Activated gamma-delta T cell treated with Interleukin-2 at 50 U/mL for 16 hours (primary cell): ENCODE measurements around the gene ARL13B.
"Not testable (repeated sequence)": the region's sequence is repeated elsewhere in the genome, so short reads cannot be mapped to it uniquely, and the experiment has no call there.

Source experiments
- DNase-seq: peaks from one replicate; pipeline ENCODE4 v3.0.0-alpha.2; 2020

ARL13B gene

GRCh38 chr3:93979850-93980676 lies at the start of gene ARL13B:
TSS of gene ARL13B (plus strand) at chr3:93980155. CDS start at chr3:93980424, 269 bp downstream.
- peak; percentile 91 for DNase-seq

- DNase-seq, result no peak
Measured at GRCh38 chr3:93931597-93932229, 48.2 kb upstream of the ARL13B start.

GRCh38 chr3:93934366-93935046 lies 45.4 kb upstream of the ARL13B start:
- no peak for DNase-seq

GRCh38 chr3:93936549-93936948 lies 43.4 kb upstream of the ARL13B start:
- DNase-seq, result no peak

DNA sequence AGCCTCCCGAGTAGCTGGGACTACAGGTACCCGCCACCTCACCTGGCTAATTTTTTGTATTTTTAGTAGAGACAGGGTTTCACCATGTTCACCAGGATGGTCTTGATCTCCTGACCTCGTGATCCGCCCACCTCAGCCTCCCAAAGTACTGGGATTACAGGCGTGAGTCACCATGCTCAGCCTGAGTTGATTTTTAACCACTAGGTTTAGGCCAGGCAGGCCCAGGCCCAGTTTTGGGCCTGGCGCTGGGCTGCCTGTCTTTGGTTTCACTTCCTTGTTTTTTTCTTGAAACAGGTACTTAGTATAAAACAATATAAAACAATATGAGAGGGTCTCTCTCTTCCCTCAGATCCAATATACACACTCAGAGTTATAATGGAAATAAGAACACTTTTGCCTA lies 42.5 kb upstream of the ARL13B start:
- not testable (repeated sequence) for DNase-seq

DNA sequence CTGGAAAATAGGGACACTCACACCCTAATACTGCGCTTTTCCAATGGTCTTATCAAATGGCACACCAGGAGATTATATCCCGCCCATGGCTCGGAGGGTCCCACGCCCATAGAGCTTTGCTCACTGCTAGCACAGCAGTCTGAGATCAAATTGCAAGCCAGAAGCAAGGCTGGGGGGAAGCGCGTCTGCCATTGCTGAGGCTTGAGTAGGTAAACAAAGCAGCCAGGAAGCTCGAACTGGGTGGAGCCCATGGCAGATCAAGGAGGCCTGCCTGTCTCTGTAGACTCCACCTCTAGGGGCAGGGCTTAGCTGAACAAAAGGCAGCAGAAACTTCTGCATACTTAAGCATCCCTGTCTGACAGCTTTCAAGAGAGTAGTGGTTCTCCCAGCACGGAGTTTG lies 30.0 kb upstream of the ARL13B start:
- DNase-seq, result not testable (repeated sequence)

DNA sequence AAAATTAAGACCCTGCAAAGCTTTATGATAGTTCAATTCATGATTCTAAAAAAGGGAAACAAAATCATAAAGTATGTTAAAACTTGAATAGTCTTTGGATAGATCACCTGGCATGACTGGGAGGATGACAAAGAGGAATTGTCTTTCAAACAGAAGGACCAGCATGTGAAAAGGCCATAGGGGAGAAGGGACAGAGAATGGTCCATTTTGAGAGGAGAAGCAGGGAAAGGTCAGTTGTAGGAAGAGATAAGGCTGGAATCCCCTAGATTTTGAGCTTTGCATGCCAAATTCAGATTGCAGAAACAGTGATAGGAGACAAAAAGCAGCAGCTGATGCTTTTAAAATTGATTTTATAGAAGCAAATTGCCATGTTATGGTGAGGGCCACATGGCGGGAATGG lies 18.9 kb upstream of the ARL13B start:
- no peak for DNase-seq

DNA sequence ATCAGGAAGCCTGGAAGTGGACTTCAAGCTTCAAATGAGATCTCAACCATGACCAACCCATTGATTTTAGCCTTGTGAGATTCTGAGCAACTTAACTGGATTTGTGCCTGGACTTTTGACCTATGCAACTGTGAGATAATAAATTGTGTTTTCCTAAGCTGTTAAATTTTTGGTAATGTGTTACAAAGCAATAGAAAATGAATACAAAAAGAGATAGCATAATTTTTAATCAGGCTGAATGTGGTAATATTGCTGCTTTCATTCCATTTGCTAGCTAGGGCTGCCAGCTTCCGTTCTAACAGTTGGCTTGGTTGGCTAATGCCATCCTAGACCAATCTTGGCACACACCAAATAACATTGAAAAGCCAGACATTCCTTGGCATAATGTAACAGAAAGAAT lies 18.5 kb upstream of the ARL13B start:
- DNase-seq, result no peak

DNA sequence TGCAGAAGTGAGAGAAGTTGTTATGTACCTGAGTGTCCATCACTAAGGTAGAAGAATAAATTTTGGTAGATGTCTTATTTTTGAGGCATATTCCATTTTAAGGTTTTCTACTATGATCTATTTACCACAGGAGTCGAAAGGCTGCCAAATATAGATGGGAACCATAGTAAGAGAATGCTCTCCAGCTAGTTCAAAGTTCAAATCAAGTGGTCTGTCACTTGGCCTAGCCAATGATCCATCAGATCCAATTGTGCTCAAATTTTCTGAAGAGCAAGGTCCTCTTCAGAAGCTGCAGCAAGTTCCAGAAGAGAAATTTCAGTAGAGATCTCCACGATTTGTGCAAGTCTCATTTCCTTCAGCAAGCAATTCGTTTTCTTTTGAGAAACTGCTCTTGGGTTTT lies 17.2 kb upstream of the ARL13B start:
- no peak for DNase-seq

DNA sequence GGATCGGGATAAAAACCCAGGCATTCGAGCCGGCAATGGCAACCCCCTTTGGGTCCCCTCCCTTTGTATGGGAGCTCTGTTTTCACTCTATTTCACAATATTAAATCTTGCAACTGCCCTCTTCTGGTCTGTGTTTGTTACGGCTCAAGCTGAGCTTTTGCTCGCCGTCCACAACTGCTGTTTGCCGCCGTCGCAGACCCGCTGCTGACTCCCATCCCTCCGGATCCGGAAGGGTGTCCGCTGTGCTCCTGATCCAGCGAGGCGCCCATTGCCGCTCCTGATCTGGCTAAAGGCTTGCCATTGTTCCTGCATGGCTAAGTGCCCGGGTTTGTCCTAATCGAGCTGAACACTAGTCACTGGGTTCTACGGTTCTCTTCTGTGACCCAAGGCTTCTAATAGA lies 14.8 kb upstream of the ARL13B start:
- not testable (repeated sequence) for DNase-seq

DNA sequence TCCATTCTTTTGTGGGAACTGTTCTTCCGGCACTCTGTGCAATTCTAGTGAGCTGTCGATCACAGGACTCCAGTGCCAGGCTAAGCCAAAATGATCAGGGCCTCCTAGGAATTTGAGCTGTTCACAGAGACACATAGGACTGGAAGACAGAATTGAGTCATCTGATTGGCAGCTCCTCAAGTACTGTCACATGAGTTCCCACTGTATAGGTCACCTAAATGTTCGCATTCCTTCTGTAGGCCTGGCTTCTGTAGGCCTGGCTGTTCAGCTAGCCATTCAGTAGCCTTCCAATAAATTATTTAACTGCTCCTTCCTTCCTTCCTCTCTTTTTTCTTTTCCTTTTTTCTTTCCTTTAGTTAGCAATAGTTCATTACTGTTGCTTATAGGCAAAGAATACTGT lies 10.5 kb upstream of the ARL13B start:
- DNase-seq, result no peak

GRCh38 chr3:93969997-93970396 lies 10.0 kb upstream of the ARL13B start:
- DNase-seq, result no peak

DNA sequence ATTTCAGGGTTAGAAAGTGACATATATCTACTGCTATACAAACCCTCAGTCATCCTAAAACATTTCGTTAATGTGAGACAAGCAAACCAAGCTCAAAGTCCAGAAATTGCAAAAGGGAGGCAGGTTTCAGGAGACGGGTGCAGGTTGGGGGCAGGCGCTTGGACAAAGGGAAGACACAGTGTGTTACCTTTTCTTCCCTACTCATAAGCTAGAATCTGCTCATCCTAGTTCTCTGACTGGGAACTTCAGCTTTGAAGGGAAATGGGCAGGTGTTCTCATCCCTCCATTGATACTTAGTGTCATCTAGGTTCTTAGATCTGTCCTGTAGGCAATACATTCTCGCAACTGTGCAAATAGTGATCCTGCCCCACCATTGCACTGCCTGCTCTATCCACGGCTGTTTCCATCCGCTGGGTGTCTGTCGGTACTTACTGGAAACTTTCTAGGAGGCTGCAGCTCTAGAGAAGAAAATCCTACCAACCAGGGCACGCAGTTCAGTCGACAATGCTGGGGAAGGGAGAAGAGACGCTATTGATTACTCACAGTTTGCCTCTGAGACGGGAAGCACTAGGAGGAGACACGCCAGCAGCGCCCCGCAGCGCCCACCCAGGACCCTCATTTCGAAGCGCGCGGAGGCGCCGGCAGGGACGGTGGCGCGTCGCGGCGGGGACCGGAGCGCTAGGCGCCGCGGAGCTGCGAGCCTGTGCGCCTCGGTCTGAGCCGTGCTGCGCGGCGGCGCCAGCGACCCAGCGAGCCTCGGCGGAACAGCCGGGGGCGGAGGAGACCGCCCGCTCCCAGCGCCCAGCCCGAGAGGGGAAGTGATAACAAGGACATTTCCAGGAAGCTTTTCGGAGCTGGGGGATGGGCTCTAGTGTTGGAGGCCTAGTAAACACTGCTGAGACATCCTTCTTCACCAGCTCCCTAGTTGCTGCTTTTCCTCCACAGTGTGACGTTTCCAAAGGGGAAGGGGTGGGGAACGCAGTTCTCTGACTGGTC lies 6.5 kb upstream of the ARL13B start, which contains the start of gene PROS1:
Gene PROS1, minus strand, starts transcription at position 766 of the 996 bp plus-strand sequence. Its CDS starts 147 bp downstream, at position 619.
- DNase-seq, result peak; percentile 9

DNA sequence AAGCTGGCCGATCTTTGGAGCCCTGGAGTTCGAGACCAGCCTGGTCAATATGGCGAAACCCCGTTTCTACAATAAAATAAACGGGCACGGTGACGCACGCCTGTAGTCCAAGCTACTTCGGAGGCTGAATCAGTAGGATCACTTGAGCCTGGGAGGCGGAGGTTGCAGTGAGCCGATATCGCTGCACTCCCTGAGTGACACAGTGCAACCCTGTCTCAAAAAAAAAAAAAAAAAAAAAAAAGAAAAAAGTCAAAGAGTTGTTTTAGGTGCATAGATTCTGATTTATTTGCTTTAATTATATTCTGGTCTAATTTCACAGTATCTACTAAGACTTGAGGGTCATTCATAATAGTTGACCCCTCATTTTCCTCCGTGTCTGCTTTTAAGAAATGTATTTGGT lies 1.7 kb downstream of the ARL13B start:
- no peak for DNase-seq

- DNase-seq, result no peak
Measured at GRCh38 chr3:93983408-93983807, 3.5 kb downstream of the ARL13B start.

GRCh38 chr3:93984618-93985017 lies 4.7 kb downstream of the ARL13B start:
- no peak for DNase-seq

DNA sequence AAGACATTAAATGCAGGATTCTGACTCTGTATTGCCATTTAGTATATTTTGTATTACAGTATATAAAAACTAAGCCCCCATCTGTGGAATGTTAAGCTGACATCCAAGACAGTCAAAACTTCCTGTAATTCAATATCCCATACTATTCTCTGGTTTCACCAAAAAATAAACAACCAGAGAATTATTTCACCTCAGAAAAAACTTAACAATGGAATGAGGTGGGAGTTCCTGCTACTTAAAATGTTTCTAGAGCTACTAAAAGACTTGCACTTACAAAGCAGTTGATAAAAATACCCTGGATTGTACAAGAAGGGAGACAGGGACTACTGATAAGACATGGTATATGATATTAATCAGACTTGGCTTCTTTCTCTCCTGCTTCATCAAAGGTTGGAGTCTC lies 8.3 kb downstream of the ARL13B start:
- DNase-seq, result no peak

DNA sequence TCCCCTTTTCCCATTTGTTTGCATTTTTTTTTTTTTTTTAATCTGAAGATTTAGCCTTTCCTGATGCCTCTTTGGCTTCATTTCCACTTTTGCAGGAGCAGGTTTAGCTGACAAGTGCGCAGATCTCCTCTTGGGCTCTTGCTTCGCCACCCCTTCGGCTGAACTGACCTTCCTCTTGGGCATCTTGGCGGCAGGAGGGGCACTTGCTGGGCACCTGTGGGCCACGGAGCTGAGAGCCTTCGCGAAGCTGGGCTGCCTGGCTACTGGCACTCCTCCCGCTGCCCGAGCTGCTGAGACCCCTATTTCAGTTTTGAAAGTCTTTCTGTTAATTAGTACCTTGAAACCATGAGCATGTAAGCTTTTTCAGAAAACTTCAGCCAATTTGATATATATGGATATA lies 8.8 kb downstream of the ARL13B start:
- DNase-seq, result no peak

GRCh38 chr3:93989241-93989640 lies 9.3 kb downstream of the ARL13B start:
- no peak for DNase-seq

- no peak for DNase-seq
Measured at GRCh38 chr3:93991631-93992030, 11.7 kb downstream of the ARL13B start.

GRCh38 chr3:93992207-93992606 lies 12.3 kb downstream of the ARL13B start:
- DNase-seq, result no peak

DNA sequence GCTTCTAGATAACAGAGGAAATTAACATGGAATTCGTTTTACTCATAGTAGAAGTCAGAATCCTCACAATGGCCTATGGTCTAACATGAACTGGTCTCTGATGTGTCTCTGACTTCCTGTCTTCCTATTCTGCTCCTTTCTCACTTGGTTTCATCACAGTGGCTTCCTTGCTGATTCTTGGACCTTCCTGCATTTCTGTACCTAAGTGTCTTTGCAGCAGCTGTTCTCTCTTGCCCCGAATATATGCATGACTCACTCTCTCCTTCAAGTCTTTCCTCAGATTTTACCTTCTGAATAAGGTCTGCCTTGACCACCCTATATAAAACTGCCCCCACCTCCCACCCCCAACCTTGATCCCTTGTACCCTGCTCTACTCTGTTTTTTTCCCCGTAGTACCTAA lies 14.1 kb downstream of the ARL13B start:
- DNase-seq, result no peak

DNA sequence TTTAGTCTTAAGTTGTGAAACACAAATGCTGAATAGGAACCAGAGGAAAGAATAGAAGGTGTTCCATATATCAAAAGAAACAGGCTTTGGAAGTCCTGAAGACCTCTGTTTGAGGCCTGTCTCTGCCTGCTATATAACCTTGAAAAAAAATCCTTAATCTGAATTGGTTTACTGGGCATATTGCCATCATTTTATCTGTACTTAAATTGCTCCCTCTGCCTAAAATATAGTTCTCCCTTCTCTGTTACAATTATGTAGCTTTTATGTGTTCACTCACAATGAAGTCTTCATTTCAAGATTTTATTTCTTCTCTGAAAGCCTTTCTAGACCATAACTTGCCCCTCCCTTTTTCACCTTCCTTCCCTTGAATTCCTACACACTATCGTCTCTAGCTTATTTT lies 21.2 kb downstream of the ARL13B start:
- DNase-seq, result no peak
